AG10803 (cell line): ENCODE results near the gene NFATC2.

Source experiments
- DNase-seq: peaks from one replicate; pipeline ENCODE4 v3.0.0; 2010; ENCODE audit warnings: low read depth
- H3K4me3 ChIP-seq: 2 replicates; pipeline ENCODE4 v1.5.1; 2011; ENCODE audit warnings: mild to moderate bottlenecking, low read length, control low read depth
- TF ChIP-seq, protein P1 (sequence below): conservative IDR thresholded peaks from 2 replicates; pipeline ENCODE4 v1.5.1; 2011; ENCODE audit warnings: mild to moderate bottlenecking, low read length, control low read depth, inconsistent platforms

NFATC2 gene

GRCh38 chr20:51359947-51360346 lies 182.6 kb downstream of the NFATC2 start:
- no peak for DNase-seq
- TF ChIP-seq, protein P1, sequence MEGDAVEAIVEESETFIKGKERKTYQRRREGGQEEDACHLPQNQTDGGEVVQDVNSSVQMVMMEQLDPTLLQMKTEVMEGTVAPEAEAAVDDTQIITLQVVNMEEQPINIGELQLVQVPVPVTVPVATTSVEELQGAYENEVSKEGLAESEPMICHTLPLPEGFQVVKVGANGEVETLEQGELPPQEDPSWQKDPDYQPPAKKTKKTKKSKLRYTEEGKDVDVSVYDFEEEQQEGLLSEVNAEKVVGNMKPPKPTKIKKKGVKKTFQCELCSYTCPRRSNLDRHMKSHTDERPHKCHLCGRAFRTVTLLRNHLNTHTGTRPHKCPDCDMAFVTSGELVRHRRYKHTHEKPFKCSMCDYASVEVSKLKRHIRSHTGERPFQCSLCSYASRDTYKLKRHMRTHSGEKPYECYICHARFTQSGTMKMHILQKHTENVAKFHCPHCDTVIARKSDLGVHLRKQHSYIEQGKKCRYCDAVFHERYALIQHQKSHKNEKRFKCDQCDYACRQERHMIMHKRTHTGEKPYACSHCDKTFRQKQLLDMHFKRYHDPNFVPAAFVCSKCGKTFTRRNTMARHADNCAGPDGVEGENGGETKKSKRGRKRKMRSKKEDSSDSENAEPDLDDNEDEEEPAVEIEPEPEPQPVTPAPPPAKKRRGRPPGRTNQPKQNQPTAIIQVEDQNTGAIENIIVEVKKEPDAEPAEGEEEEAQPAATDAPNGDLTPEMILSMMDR: no peak
- no peak overlapping the region for H3K4me3 ChIP-seq

DNA sequence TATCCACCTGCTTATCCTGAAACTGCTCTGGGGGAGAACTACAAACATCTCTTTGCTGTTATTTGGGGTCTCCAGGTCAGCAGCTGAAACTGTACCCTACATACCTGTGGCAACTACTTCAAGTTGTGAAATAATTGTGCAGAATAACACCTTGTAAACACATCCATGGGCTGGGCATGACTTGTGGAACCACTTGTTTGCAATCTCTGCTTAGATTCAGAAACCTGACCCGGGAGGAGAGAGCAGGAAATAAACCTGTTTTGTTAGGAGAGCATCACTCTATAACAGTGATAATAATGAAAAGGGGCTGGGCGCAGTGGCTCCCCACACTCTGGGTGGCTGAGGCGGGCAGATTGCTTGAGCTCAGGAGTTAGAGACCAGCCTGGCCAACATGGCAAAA lies 183.1 kb downstream of the NFATC2 start:
- TF ChIP-seq, protein P1: no peak
- no peak overlapping the region for H3K4me3 ChIP-seq
- no peak for DNase-seq

DNA sequence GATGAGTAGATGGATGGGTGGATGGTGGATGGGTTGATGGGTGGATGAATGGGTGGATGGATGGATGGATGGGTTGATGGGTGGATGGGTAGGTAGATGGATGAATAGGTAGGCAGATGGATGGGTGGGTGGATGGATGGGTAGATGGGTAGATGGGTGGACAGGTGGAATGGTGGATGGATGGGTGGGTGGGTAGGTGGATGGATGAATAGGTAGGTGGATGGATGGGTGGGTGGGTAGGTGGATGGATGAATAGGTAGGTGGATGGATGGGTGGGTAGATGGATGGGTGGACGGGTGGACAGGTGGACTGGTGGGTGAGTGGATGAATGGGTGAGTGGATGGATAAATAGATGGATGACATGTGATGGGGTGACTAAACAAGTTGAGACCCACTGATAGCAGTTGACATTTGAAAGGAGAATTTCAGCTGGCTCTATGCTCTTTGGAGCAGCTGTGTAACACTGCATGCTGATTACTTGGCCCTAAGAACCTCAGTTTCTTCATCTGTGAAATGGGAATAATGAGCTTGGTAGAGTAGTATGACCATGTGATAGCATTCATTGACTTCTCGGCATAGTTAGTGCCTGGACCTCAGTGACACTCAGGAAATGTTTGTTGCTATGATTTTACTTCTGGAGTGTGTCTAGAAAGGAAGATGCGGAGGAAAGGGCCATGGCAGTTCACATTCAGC lies 184.3 kb downstream of the NFATC2 start:
- TF ChIP-seq, protein P1: no peak
- no peak for DNase-seq

DNA sequence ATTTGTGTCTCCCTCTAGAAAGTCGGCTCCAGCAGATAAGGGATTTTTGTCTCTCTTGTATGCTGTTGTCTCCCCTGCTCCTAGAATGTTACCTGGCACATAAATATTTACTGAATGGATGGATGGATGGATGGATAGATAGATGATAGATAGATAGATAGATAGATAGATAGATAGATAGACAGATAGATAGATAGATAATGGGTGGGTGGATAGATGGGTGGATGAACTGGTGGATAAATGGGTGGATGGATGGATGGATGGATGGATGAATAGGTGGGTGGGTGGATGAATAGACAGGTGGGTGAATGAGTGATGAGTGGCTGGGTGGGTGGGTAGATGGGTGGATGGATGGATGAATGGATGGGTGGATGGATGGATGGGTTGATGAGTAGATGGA lies 185.0 kb downstream of the NFATC2 start:
- DNase-seq: no peak
- no peak overlapping the region for H3K4me3 ChIP-seq
- TF ChIP-seq, protein P1: no peak

More for the DNA sequence above, 184.3 kb downstream of the NFATC2 start:
- no peak overlapping the region for H3K4me3 ChIP-seq

GRCh38 chr20:51356871-51357270 lies 185.6 kb downstream of the NFATC2 start:
- TF ChIP-seq, protein P1: no peak
- no peak for DNase-seq
- H3K4me3 ChIP-seq: no peak overlapping the region

DNA sequence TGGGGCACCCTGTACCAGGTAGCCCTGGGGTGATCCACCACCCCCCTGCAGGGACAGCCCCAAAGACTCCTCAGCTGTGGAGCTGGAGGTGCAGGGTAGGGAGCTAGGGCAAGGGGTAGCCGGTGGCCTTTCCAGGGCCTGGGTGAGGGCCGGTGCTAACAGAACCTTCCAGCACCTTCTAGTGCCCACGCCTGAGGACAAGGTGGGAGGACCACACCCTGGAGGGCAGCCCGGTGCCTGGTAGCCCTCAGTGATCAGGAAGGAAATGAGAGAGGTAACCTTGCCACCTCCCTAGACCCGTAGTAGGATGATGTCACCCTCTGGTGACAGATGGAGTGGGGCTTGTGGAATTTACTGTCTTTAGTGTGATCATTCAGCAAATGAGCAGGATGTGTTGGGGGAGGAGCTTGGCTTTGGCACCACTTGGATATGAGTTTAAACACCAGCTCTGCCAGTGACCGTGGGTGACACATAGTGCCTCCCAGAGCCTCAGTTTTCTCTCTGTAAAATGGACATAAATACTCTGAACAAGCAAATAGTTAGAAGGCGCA lies 187.7 kb downstream of the NFATC2 start:
- DNase-seq: peak; percentile 63
- TF ChIP-seq, protein P1: no peak
- no peak overlapping the region for H3K4me3 ChIP-seq

DNA sequence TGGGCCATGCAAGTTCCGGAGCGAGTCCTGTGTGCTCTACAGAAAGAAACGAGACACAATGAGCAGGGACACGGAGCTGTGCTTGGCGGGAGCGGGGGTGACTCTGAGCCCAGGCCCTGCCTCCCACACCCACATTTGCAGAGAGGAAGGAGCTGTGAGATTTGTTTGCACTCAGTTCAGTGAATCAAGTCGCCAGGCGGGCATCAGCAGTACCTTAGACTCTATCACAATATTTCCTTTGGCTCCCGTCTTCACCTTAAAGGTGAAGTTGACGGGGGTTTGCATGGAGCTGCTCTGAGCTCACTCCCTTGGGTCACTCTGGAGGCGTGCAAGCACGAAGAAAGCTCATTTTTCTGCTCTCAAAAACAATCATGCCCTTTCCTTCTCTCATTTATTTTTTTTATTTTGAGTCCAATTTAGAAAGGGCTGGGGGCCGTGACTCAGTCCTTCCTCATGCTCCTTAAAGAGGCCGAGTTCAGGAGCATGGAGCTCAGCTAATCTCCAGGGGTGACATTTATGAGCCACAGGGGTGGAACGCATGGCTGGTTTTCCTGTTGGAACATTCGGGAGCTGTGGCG lies 188.2 kb downstream of the NFATC2 start:
- no peak for DNase-seq
- H3K4me3 ChIP-seq: no peak overlapping the region
- TF ChIP-seq, protein P1: no peak
